ENCODE measurements around the gene RECQL5.

Gene RECQL5

GRCh38 chr17:75694536-75694935 is 27.6 kb upstream of the RECQL5 start:
- no peaks in the 10 kb centered on the region for H4K20me1 ChIP-seq (ENCODE audit: insufficient read depth, low read length)
- peaks cover 59% of the 10 kb centered on the region for H3K36me3 ChIP-seq (replicated peaks; ENCODE audit: low read depth, low read length)
- no peak overlapping the region for H3K27ac ChIP-seq (ENCODE audit: low read length)

GRCh38 chr17:75693500-75694481 is 26.8 kb upstream of the RECQL5 start:
- no peak overlapping the region for H3K9ac ChIP-seq (ENCODE audit: low read length)
- H3K4me2 ChIP-seq (ENCODE audit: low read length) = no peak overlapping the region

More at GRCh38 chr17:75694536-75694935, 27.6 kb upstream of the RECQL5 start:
- no peak overlapping the region for H3K4me2 ChIP-seq (ENCODE audit: low read length)
- H3K9me3 ChIP-seq (ENCODE audit: insufficient read depth, low read length) = no peaks in the 10 kb centered on the region
- TF ChIP-seq CTCF (IDR thresholded peaks at IDR 0.05; ENCODE audit: low read depth, low read length) = no peak
- TF ChIP-seq EZH2phosphoT487 (IDR thresholded peaks at IDR 0.05; ENCODE audit: low read depth) = no peak
- no peak overlapping the region for H2AFZ ChIP-seq (ENCODE audit: low read depth, low read length)
- H3K4me1 ChIP-seq (ENCODE audit: low read length) = peaks cover 3% of the 10 kb centered on the region
- no peaks in the 10 kb centered on the region for H3K27me3 ChIP-seq (ENCODE audit: low read depth, low read length)
- H3K9ac ChIP-seq (ENCODE audit: low read length) = no peak overlapping the region
- H3K79me2 ChIP-seq (ENCODE audit: low read length) = peaks cover 59% of the 10 kb centered on the region
- no peak overlapping the region for H3K4me3 ChIP-seq (ENCODE audit: low read length)

GRCh38 chr17:75692976-75693375 is 26.0 kb upstream of the RECQL5 start:
- TF ChIP-seq CTCF (IDR thresholded peaks at IDR 0.05; ENCODE audit: low read depth, low read length) (no peak), EZH2phosphoT487 (IDR thresholded peaks at IDR 0.05; ENCODE audit: low read depth) (no peak)
- H3K4me3 ChIP-seq (ENCODE audit: low read length) = no peak overlapping the region
- no peaks in the 10 kb centered on the region for H4K20me1 ChIP-seq (ENCODE audit: insufficient read depth, low read length)
- no peak overlapping the region for H3K27ac ChIP-seq (ENCODE audit: low read length)
- no peak overlapping the region for H3K4me2 ChIP-seq (ENCODE audit: low read length)
- no peak overlapping the region for H2AFZ ChIP-seq (ENCODE audit: low read depth, low read length)
- no peaks in the 10 kb centered on the region for H3K27me3 ChIP-seq (ENCODE audit: low read depth, low read length)
- H3K4me1 ChIP-seq (ENCODE audit: low read length) = peaks cover 19% of the 10 kb centered on the region
- H3K36me3 ChIP-seq (replicated peaks; ENCODE audit: low read depth, low read length) = peaks cover 61% of the 10 kb centered on the region
- no peak overlapping the region for H3K9ac ChIP-seq (ENCODE audit: low read length)
- peaks cover 75% of the 10 kb centered on the region for H3K79me2 ChIP-seq (ENCODE audit: low read length)
- H3K9me3 ChIP-seq (ENCODE audit: insufficient read depth, low read length) = no peaks in the 10 kb centered on the region

More at GRCh38 chr17:75693500-75694481, 26.8 kb upstream of the RECQL5 start:
- H3K36me3 ChIP-seq (replicated peaks; ENCODE audit: low read depth, low read length) = peaks cover 56% of the 10 kb centered on the region
- no peaks in the 10 kb centered on the region for H3K27me3 ChIP-seq (ENCODE audit: low read depth, low read length)
- H3K4me3 ChIP-seq (ENCODE audit: low read length) = no peak overlapping the region
- no peak overlapping the region for H3K27ac ChIP-seq (ENCODE audit: low read length)
- no peak overlapping the region for H2AFZ ChIP-seq (ENCODE audit: low read depth, low read length)
- no peaks in the 10 kb centered on the region for H3K9me3 ChIP-seq (ENCODE audit: insufficient read depth, low read length)
- H3K79me2 ChIP-seq (ENCODE audit: low read length) = peaks cover 67% of the 10 kb centered on the region
- peaks cover 11% of the 10 kb centered on the region for H3K4me1 ChIP-seq (ENCODE audit: low read length)
- TF ChIP-seq CTCF (IDR thresholded peaks at IDR 0.05; ENCODE audit: low read depth, low read length) (no peak), EZH2phosphoT487 (IDR thresholded peaks at IDR 0.05; ENCODE audit: low read depth) (no peak)
- no peaks in the 10 kb centered on the region for H4K20me1 ChIP-seq (ENCODE audit: insufficient read depth, low read length)

GRCh38 chr17:75691801-75692626 is 25.1 kb upstream of the RECQL5 start:
- H3K4me1 ChIP-seq (ENCODE audit: low read length) = peaks cover 29% of the 10 kb centered on the region
- peaks cover 66% of the 10 kb centered on the region for H3K36me3 ChIP-seq (replicated peaks; ENCODE audit: low read depth, low read length)
- H3K27ac ChIP-seq (ENCODE audit: low read length) = no peak overlapping the region
- no peak overlapping the region for H3K4me3 ChIP-seq (ENCODE audit: low read length)
- H3K27me3 ChIP-seq (ENCODE audit: low read depth, low read length) = no peaks in the 10 kb centered on the region
- H4K20me1 ChIP-seq (ENCODE audit: insufficient read depth, low read length) = no peaks in the 10 kb centered on the region
- TF ChIP-seq CTCF (IDR thresholded peaks at IDR 0.05; ENCODE audit: low read depth, low read length) (no peak), EZH2phosphoT487 (IDR thresholded peaks at IDR 0.05; ENCODE audit: low read depth) (no peak)
- H3K9ac ChIP-seq (ENCODE audit: low read length) = no peak overlapping the region
- no peak overlapping the region for H3K4me2 ChIP-seq (ENCODE audit: low read length)
- H2AFZ ChIP-seq (ENCODE audit: low read depth, low read length) = no peak overlapping the region
- no peaks in the 10 kb centered on the region for H3K9me3 ChIP-seq (ENCODE audit: insufficient read depth, low read length)
- peaks cover 78% of the 10 kb centered on the region for H3K79me2 ChIP-seq (ENCODE audit: low read length)
